Measurements from ENCODE around the gene TCERG1.

- TF ChIP-seq CTCF (conservative IDR thresholded peaks at IDR 0.05 in 1 of 2, IDR thresholded peaks at IDR 0.05 in 1 of 2; ENCODE audit: extremely low read depth in 1 of 2, insufficient read depth in 1 of 2, low read depth in 1 of 2, low read length in 2 of 2) (no peak), EZH2 (IDR thresholded peaks at IDR 0.05; ENCODE audit: borderline replicate concordance, low read length) (no peak)
Measured at GRCh38 chr5:146516151-146516475, 69.0 kb downstream of the TCERG1 start, which contains the start of gene GPR151.
